Prostate gland (tissue), 2 donors: ENCODE data around the gene C2orf92. TPM values are rescaled to one million over a fixed set of nuclear protein-coding genes. Genes with fewer than 3 reads are reported as not detected.

Experiments used
- DNase-seq: peaks from one replicate; pipeline ENCODE4 v3.0.0-alpha.2; 2019; ENCODE audit warnings: low spot score
- H3K27ac ChIP-seq, 2 donors: fragments of 200-600 bp; sonication (generic); 2 replicates each; pipeline ENCODE4 v1.5.1; 2017 to 2019
- H3K27me3 ChIP-seq: fragments of 200-600 bp; sonication (generic); replicated peaks from 2 replicates; pipeline ENCODE4 v1.5.1; 2019; ENCODE audit not compliant: insufficient read depth
- H3K36me3 ChIP-seq, 2 donors: fragments of 200-600 bp; sonication (generic); 1 replicate in 1 of 2; 2 replicates in 1 of 2; pipeline versions ENCODE4 v1.5.1 to v1.8.1; 2017 to 2019
- H3K4me1 ChIP-seq: fragments of 200-600 bp; sonication (generic); replicated peaks from 2 replicates; pipeline ENCODE4 v1.5.1; 2019
- H3K4me3 ChIP-seq, 2 donors: fragments of 200-600 bp; sonication (generic); 2 replicates each; pipeline ENCODE4 v1.5.1; 2017 to 2019
- H3K9me3 ChIP-seq: fragments of 200-600 bp; sonication (generic); 2 replicates; pipeline ENCODE4 v1.5.1; 2017
- POLR2A ChIP-seq: fragments of 450-650 bp; IDR thresholded peaks from one replicate; pipeline ENCODE4 v1.6.1; 2016; ENCODE audit warnings: antibody characterized with exemption, mild to moderate bottlenecking
- POLR2AphosphoS5 ChIP-seq: sonication (generic); formaldehyde crosslinking; IDR thresholded peaks from one replicate; pipeline ENCODE4 v1.6.1; 2017; ENCODE audit warnings: antibody characterized with exemption
- WGBS: methylation state at CpG from one replicate; pipeline ENCODE4 v1.1.5; 2018; 5-methylcytosine and 5-hydroxymethylcytosine counted together
- intact Hi-C: fragments of 100-400 bp; cut with DNase I; formaldehyde crosslinking; loops from one replicate; pipeline ENCODE4 v1.14.2; 2022
- total RNA-seq, 2 donors: library from RNA; depleted of rRNA; stranded (reverse); fragments of >200 nt; gene quantifications; one replicate each; pipeline ENCODE4 v1.1.0, GENCODE V29; 2016
- TF ChIP-seq, protein P1 (sequence below), 4 experiments: fragments of 200-600 bp in 2 of 4; fragments of 450-650 bp in 2 of 4; sonication (generic) in 2 of 4; IDR thresholded peaks; 1 replicate in 3 of 4; 2 replicates in 1 of 4; pipeline ENCODE4 v1.5.1; 2016 to 2019; ENCODE audit warnings: antibody characterized with exemption in 4 of 4, mild to moderate bottlenecking in 2 of 4, moderate library complexity in 2 of 4

C2orf92 gene
- total RNA-seq, 2 donors from 2014 or later: 2.0 to 7.0 TPM

GRCh38 chr2:97662895-97663625 lies 6.5 kb upstream of the C2orf92 start:
- Histone ChIP-seq H3K9me3 (no peaks in the 10 kb centered on the region), H3K27me3 (no peaks in the 10 kb centered on the region), H3K27ac (peak overlapping the region; percentile 93 to 95), H3K4me3 (peak overlapping the region; percentile 69 to 82), H3K4me1 (peaks cover 14% of the 10 kb centered on the region), H3K36me3 (peaks cover 6% of the 10 kb centered on the region in 2 donors)
- peak; percentile 70 for DNase-seq
- intact Hi-C loops: loop anchor here (1.0 to 10.0 kb wide), 2 partner anchors 17 to 332 kb away; partner anchors contain the start of genes COX5B and TMEM131
- TF ChIP-seq POLR2A (peak; percentile 14), POLR2AphosphoS5 (peak; percentile 24)
- TF ChIP-seq, protein P1, sequence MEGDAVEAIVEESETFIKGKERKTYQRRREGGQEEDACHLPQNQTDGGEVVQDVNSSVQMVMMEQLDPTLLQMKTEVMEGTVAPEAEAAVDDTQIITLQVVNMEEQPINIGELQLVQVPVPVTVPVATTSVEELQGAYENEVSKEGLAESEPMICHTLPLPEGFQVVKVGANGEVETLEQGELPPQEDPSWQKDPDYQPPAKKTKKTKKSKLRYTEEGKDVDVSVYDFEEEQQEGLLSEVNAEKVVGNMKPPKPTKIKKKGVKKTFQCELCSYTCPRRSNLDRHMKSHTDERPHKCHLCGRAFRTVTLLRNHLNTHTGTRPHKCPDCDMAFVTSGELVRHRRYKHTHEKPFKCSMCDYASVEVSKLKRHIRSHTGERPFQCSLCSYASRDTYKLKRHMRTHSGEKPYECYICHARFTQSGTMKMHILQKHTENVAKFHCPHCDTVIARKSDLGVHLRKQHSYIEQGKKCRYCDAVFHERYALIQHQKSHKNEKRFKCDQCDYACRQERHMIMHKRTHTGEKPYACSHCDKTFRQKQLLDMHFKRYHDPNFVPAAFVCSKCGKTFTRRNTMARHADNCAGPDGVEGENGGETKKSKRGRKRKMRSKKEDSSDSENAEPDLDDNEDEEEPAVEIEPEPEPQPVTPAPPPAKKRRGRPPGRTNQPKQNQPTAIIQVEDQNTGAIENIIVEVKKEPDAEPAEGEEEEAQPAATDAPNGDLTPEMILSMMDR (IDR thresholded peaks at IDR 0.05): peak in 1 of 4 experiments; percentile 9
- WGBS: 2% methylated on average over 20 of the region's 24 CpGs

- WGBS: no CpG with 5 or more reads among the region's 46 CpGs
- intact Hi-C loops: loop anchor here (1.0 to 10.0 kb wide), 2 partner anchors 17 to 331 kb away; partner anchors contain the start of genes COX5B and TMEM131
- TF ChIP-seq POLR2AphosphoS5 (no peak), POLR2A (no peak)
- TF ChIP-seq, protein P1 (IDR thresholded peaks at IDR 0.05): no peak
- Histone ChIP-seq H3K9me3 (no peaks in the 10 kb centered on the region), H3K4me3 (peak overlapping the region; percentile 69 to 82), H3K36me3 (peaks cover under 1 to 3% of the 10 kb centered on the region in 2 donors), H3K4me1 (peaks cover 14% of the 10 kb centered on the region), H3K27ac (peak overlapping the region; percentile 93 to 95), H3K27me3 (no peaks in the 10 kb centered on the region)
- DNase-seq: no peak
These were observed 5.9 kb upstream of the C2orf92 start for GRCh38 chr2:97663626-97663961.

DNA sequence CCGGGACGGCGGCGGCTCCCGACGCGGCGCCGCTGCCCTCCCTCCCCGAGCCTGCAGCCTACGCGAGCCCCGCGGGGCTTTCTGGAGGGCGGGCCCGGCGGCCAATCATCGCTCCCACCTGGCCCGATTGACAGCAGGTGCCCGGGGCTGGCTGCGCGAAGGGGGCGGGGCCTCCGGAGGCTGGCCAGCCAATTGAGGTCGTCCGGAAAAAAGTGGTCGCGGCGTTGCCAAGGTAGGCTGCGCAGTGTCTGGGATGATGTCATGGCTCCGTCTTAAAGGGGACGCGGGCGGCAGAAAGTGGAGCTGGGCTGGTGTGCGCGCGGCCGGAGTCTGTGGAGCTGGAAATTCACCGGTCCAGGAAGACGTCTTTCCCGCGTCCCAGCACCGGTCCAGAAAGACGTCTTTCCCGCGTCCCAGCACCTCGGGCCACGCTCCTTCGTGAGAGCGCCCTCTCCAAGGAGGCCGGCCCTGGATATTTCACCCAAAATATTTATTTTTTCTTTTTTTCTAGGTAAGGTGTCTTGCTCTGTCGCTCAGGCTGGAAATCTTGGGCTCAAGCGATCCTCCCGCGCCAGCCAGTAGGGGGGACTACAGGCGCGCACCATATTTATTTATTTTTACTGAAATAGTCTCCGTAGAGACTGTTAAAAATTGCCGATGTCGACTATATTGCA lies 5.4 kb upstream of the C2orf92 start, which contains the start of gene ACTR1B:
Gene ACTR1B (minus strand): TSS at position 83 of the 674 bp plus-strand sequence. CDS start 154 bp downstream, outside the sequence.
- intact Hi-C loops: loop anchor here (1.0 to 10.0 kb wide), 2 partner anchors 18 to 331 kb away; partner anchors contain the start of genes COX5B and TMEM131
- peak; percentile 98 for DNase-seq
- Histone ChIP-seq H3K4me3 (peak within 1 kb of the TSS; percentile 69 to 82), H3K4me1 (peaks cover 14% of the 10 kb centered on the region), H3K27ac (peak within 1 kb of the TSS; percentile 93 to 95), H3K27me3 (no peaks in the 10 kb centered on the region), H3K9me3 (no peaks in the 10 kb centered on the region), H3K36me3 (no peaks in the 10 kb centered on the region)
- TF ChIP-seq POLR2A (peak; percentile 97), POLR2AphosphoS5 (peak; percentile 99)
- TF ChIP-seq, protein P1 (IDR thresholded peaks at IDR 0.05): peak in 3 of 4 experiments; percentile 31 to 69 (median 61)
- under 1% methylated on average over 54 of the region's 60 CpGs for WGBS

DNA sequence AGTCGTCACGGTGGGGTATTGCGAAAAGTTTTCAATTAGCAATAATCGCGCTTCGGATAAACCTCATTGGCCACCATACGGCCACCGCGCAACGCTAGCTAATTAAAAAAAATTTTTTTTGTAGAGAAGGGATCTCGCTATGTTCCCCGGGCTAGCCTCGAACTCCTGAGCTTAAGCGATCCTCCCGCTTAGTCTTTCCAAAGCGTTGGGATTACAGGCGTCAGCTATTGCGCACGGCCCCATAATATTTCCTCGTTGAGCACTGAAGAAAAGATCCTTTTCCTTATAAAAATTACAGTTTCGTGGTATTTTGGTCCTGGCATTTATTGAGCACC lies 4.9 kb upstream of the C2orf92 start:
- peak overlapping the region; percentile 93 to 95 for H3K27ac ChIP-seq
- no peaks in the 10 kb centered on the region for H3K36me3 ChIP-seq
- peaks cover 14% of the 10 kb centered on the region for H3K4me1 ChIP-seq
- H3K9me3 ChIP-seq: no peaks in the 10 kb centered on the region
- intact Hi-C loops: loop anchor here (10.0 kb wide), 1 partner anchor 330 kb away; the partner anchor contains the start of gene TMEM131
- DNase-seq: no peak
- H3K4me3 ChIP-seq: peak overlapping the region; percentile 69 to 82
- TF ChIP-seq, protein P1 (IDR thresholded peaks at IDR 0.05): no peak
- TF ChIP-seq POLR2AphosphoS5 (no peak), POLR2A (no peak)
- 10% methylated on average over 21 of the region's 21 CpGs for WGBS
- H3K27me3 ChIP-seq: no peaks in the 10 kb centered on the region
